Progenitor cell of endocrine pancreas (in vitro differentiated cells): ENCODE measurements around the gene SLC25A47. TPM values are rescaled to one million over a fixed set of nuclear protein-coding genes. Genes with fewer than 3 reads are reported as not detected.

ENCODE experiments used
- DNase-seq: peaks from one replicate; pipeline ENCODE4 v3.0.0; 2021; ENCODE audit warnings: low spot score; ENCODE audit not compliant: unreplicated experiment
- H3K27ac Mint-ChIP-seq: 2 replicates; pipeline ENCODE4 v1.8.0; 2021; ENCODE audit warnings: mild to moderate bottlenecking, moderate library complexity, mixed read lengths
- H3K27me3 Mint-ChIP-seq: 2 replicates; pipeline ENCODE4 v1.8.0; 2021; ENCODE audit warnings: mixed read lengths
- H3K36me3 Mint-ChIP-seq: 2 replicates; pipeline ENCODE4 v1.8.0; 2022; ENCODE audit warnings: mixed read lengths; ENCODE audit not compliant: insufficient read depth
- H3K4me1 Mint-ChIP-seq: 2 replicates; pipeline ENCODE4 v1.8.0; 2021; ENCODE audit warnings: low read depth, mixed read lengths
- H3K4me3 Mint-ChIP-seq: 2 replicates; pipeline ENCODE4 v1.8.0; 2021; ENCODE audit warnings: low read depth, mild to moderate bottlenecking, moderate library complexity, mixed read lengths
- H3K9me3 Mint-ChIP-seq: 2 replicates; pipeline ENCODE4 v1.8.0; 2021; ENCODE audit warnings: low read depth, mixed read lengths
- total RNA-seq: library from RNA; stranded (reverse); gene quantifications from 2 replicates; pipeline ENCODE4 v1.2.1, GENCODE V29; 2021
- TF ChIP-seq, protein P1 (sequence below): fragments of 200-600 bp; sonication (generic); IDR thresholded peaks from one replicate; pipeline ENCODE4 v1.5.0; 2021; ENCODE audit warnings: antibody characterized with exemption, mild to moderate bottlenecking; ENCODE audit not compliant: unreplicated experiment

The SLC25A47 gene
- total RNA-seq, 1 donor from 2014 or later: not detected

DNA sequence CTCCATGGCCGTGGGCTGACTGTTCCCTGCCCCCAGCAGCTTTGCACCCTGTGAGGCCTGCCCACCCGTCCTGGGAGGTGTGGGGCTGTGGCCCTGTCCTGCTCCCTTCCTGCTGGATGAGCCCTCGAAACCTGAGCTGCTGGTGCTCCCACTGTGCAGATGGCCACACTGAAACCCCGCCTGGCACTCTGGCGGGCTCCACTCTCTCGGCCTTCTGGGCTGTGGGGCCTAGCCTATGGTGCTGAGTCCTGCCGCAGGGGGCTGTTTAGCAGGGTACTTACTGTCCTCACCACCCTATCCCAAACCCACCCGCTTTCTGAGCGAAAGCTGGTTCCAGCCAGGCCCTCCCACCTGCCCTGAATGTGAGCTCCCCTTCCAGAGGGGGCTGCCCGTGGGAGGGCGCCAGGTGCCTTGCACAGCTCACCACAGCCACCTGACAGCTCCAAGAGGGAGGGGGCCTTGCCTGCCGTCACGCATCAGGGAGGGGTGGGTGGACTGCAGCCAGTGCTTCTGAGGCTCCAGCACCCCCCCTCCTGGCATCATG is 7.3 kb downstream of the SLC25A47 start:
- Mint-ChIP-seq H3K4me1 (no peaks in the 10 kb centered on the region), H3K36me3 (no peaks in the 10 kb centered on the region), H3K4me3 (no peak overlapping the region), H3K9me3 (no peaks in the 10 kb centered on the region), H3K27ac (no peak overlapping the region), H3K27me3 (no peaks in the 10 kb centered on the region)
- TF ChIP-seq, protein P1, sequence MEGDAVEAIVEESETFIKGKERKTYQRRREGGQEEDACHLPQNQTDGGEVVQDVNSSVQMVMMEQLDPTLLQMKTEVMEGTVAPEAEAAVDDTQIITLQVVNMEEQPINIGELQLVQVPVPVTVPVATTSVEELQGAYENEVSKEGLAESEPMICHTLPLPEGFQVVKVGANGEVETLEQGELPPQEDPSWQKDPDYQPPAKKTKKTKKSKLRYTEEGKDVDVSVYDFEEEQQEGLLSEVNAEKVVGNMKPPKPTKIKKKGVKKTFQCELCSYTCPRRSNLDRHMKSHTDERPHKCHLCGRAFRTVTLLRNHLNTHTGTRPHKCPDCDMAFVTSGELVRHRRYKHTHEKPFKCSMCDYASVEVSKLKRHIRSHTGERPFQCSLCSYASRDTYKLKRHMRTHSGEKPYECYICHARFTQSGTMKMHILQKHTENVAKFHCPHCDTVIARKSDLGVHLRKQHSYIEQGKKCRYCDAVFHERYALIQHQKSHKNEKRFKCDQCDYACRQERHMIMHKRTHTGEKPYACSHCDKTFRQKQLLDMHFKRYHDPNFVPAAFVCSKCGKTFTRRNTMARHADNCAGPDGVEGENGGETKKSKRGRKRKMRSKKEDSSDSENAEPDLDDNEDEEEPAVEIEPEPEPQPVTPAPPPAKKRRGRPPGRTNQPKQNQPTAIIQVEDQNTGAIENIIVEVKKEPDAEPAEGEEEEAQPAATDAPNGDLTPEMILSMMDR: no peak
- no peak for DNase-seq

DNA sequence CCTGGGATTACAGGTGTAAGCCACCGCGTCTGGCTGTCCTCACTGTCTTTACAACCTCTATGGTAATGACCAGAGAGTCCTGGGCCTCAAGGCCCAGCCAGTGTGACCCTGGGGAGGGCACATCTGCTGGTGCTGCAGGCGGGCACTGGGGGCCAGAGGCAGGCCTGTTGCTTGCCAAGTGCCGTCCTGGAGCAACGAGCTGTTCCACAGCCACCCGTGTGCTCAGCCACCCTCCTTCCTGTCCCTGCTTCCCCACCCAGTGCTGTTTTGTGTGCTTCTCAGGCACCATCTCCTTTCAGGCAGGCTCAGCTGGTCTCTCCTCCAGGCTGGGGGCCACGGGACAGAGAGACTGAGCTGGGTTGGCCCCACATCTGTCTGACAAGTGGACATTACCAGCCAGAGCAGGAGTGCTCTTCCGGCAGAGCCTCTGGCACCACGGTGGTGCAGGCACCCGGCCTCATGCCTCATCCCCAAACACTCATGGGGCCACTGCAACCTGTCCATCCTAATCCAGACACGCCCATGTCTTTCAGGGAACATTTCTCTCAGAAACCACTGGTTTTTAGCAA is 9.0 kb downstream of the SLC25A47 start:
- Mint-ChIP-seq H3K27ac (no peak overlapping the region), H3K9me3 (no peaks in the 10 kb centered on the region), H3K4me1 (no peaks in the 10 kb centered on the region), H3K27me3 (no peaks in the 10 kb centered on the region), H3K36me3 (peaks cover 4% of the 10 kb centered on the region), H3K4me3 (no peak overlapping the region)
- DNase-seq: no peak
- TF ChIP-seq, protein P1: no peak

DNA sequence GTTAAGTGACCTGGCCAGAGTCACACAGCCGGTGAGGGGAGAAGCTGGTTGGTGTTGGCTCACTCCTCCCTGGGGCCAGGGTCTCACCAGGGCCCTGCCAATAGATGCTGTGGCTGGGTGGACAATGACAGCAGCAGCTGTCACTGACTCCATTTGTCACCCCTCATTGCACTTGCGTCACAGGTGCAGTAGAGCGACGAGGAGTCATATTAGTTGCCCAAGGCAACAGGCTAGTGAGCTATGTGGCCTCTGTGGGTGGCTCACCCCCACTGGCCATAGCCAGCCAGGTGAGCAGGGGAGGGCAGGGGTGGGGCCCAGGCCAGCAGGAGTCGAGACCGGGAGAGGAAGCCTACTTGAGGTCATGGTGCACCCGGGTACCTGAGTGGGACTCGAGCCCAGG is 9.7 kb downstream of the SLC25A47 start:
- TF ChIP-seq, protein P1: no peak
- H3K27me3 Mint-ChIP-seq: no peaks in the 10 kb centered on the region
- no peak overlapping the region for H3K4me3 Mint-ChIP-seq
- no peak overlapping the region for H3K27ac Mint-ChIP-seq
- DNase-seq: no peak
- no peaks in the 10 kb centered on the region for H3K4me1 Mint-ChIP-seq
- H3K36me3 Mint-ChIP-seq: peaks cover 6% of the 10 kb centered on the region
- H3K9me3 Mint-ChIP-seq: no peaks in the 10 kb centered on the region

DNA sequence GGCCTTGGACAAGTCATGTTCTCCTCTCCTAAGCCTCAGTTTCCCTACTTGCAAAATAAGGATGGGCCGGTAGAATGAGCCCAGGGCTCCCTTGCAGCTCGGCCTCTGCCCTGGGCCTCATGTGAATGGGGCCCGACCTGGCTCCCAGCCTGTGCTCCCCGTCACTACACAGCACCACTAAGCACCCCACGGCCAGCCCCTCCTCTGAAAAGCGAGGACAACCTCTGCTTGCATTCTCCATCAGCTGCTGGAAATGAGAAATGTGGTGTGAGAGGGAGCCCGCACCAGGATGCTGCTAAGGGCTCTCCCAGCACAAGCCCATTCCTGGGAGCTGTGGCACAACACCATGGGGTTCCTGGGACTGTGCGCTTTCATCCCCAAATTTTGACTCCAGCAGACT is 10.2 kb downstream of the SLC25A47 start:
- H3K4me3 Mint-ChIP-seq: no peak overlapping the region
- H3K27ac Mint-ChIP-seq: no peak overlapping the region
- peaks cover 8% of the 10 kb centered on the region for H3K36me3 Mint-ChIP-seq
- TF ChIP-seq, protein P1: no peak
- no peak for DNase-seq
- H3K9me3 Mint-ChIP-seq: no peaks in the 10 kb centered on the region
- no peaks in the 10 kb centered on the region for H3K27me3 Mint-ChIP-seq
- no peaks in the 10 kb centered on the region for H3K4me1 Mint-ChIP-seq

DNA sequence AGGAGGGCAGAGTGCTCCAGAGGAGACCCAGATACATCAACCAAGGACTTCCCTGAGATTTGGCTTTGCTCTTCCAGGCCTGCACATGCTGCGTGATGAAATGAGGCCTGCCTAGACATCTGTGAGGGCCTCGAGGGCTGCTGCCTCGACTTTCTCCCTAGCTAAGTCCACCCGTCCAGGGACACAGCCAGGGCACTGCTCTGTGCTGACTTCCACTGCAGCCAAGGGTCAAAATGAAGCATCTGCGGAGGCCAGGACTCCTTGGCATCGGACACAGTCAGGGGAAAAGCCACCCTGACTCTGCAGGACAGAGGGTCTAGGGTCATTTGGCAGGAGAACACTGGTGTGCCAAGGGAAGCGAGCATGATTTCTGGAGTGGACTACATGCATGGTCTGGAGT is 10.7 kb downstream of the SLC25A47 start:
- DNase-seq: no peak
- no peaks in the 10 kb centered on the region for H3K4me1 Mint-ChIP-seq
- H3K9me3 Mint-ChIP-seq: no peaks in the 10 kb centered on the region
- no peak overlapping the region for H3K4me3 Mint-ChIP-seq
- H3K27me3 Mint-ChIP-seq: no peaks in the 10 kb centered on the region
- peaks cover 8% of the 10 kb centered on the region for H3K36me3 Mint-ChIP-seq
- no peak overlapping the region for H3K27ac Mint-ChIP-seq
- TF ChIP-seq, protein P1: no peak
